ENCODE measurements around the gene FSTL4. TPM values are rescaled to one million over a fixed set of nuclear protein-coding genes. Genes with fewer than 3 reads are reported as not detected.

Gene FSTL4
- total and polyA plus RNA-seq, 12 donors: 0.01 to 0.42 (median 0.38) TPM; not detected in 6

DNA sequence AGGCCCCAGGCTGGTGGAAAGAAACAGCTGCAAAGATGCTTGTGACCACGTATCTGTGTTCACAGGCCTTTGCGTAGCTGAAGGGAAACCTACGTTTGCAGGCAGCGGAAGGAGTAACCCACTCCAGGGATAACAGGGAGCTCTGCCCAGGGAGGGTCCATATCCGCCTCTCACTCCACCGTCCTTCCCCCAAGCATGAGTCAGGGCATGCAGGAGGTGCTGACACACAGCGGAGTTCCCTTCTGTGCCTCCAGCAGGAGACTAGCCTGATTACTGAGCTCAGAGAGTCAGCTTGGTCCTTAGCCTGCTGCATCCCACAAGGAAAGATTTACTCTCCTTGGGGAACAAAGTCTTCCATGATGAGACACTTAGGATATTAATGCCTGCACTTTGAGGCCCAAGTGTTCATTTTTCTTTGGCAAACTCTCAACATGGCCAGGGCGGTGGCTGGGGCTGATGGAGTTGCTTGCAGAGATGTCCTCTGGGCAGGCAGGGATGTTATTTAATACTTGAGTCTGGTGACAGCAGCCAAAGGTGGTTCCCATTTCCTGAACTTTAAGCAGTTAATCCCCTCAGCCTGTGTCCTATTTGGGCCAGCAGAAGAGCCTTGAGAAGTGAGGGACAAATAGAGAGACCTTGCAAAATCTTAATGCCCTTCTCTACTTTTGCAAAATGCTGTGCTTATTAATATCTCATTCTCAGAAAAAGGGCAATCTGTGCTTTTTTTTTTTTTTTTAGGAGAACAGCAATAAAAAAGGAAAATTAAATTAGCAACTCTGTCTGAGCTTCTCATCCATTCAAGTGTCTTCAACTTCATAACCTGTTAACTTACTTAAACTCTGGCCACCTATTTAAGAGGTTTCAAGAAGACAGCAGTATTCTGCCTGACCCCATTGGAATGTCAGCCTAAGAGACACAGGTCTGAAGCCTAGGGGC, 338.4 kb downstream of the FSTL4 start:
- H3K27me3 ChIP-seq: no peaks in the 10 kb centered on the region
- intact Hi-C loops (cut with DNase I): no loop called here
- 63 to 65% methylated on average over 8 of the region's 8 CpGs for WGBS, 2 donors
- no peaks in the 10 kb centered on the region for H3K36me3 ChIP-seq
- DNase-seq: peak in 1 of 2 donors; percentile 10
- no peaks in the 10 kb centered on the region for H3K4me1 ChIP-seq
- no peaks in the 10 kb centered on the region for H3K9me3 ChIP-seq
- ATAC-seq: peak in 4 of 8 donors; percentile 40 to 53 (median 42)
- no peak overlapping the region for H3K27ac ChIP-seq
- H3K4me3 ChIP-seq: no peak overlapping the region
- TF ChIP-seq, protein P1, sequence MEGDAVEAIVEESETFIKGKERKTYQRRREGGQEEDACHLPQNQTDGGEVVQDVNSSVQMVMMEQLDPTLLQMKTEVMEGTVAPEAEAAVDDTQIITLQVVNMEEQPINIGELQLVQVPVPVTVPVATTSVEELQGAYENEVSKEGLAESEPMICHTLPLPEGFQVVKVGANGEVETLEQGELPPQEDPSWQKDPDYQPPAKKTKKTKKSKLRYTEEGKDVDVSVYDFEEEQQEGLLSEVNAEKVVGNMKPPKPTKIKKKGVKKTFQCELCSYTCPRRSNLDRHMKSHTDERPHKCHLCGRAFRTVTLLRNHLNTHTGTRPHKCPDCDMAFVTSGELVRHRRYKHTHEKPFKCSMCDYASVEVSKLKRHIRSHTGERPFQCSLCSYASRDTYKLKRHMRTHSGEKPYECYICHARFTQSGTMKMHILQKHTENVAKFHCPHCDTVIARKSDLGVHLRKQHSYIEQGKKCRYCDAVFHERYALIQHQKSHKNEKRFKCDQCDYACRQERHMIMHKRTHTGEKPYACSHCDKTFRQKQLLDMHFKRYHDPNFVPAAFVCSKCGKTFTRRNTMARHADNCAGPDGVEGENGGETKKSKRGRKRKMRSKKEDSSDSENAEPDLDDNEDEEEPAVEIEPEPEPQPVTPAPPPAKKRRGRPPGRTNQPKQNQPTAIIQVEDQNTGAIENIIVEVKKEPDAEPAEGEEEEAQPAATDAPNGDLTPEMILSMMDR (IDR thresholded peaks at IDR 0.05): no peak

DNA sequence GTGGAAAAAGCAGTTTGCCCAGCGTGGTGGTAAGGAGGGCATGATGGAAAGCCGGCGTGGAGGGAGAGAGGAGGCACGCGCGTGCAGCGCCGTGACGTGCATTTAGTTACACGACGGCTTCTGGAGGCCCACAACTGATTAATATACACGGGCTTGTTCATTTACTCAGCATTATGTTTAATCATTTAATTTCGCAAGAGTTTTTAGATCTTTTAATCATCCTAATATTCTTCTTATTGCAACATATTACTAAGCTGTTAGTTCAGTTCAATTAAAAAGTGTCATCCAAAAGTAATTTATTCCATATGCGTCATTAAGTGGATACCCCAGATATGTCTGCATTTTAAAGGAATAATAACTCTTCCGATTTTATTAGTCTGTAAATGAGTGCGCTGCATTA, 340.0 kb downstream of the FSTL4 start:
- WGBS, 2 donors: 91 to 95% methylated on average over 16 of the region's 16 CpGs
- no peaks in the 10 kb centered on the region for H3K9me3 ChIP-seq
- DNase-seq (no peak), ATAC-seq (no peak)
- H3K4me1 ChIP-seq: no peaks in the 10 kb centered on the region
- no peak overlapping the region for H3K4me3 ChIP-seq
- no peaks in the 10 kb centered on the region for H3K27me3 ChIP-seq
- H3K27ac ChIP-seq: no peak overlapping the region
- intact Hi-C loops (cut with DNase I): no loop called here
- TF ChIP-seq, protein P1 (IDR thresholded peaks at IDR 0.05): no peak
- H3K36me3 ChIP-seq: no peaks in the 10 kb centered on the region

DNA sequence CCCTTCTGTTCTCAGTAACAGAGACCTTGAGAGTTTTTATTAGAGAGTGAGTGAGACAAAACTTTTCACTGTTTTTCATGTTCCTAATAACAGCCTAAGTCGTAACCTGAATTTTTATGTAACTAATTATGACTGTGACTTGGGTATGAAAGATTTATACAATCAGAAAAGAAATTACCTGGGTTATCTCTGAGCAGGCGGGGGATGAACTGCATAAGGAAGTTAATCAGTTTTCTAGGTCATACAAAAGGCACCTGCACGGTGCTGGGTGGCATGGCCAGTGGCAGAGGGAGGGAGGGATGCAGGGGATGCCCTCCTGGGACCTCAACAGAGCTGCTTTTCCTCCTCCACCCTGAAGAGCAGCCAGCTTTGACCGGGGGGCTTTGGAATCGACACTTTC, 340.7 kb downstream of the FSTL4 start:
- Histone ChIP-seq H3K9me3 (no peaks in the 10 kb centered on the region), H3K4me3 (no peak overlapping the region), H3K27me3 (peaks cover 0 to 4% (median 0%) of the 10 kb centered on the region in 7 donors), H3K4me1 (no peaks in the 10 kb centered on the region), H3K27ac (no peak overlapping the region), H3K36me3 (no peaks in the 10 kb centered on the region)
- WGBS, 2 donors: 72 to 76% methylated on average over 5 of the region's 5 CpGs
- ATAC-seq (no peak), DNase-seq (no peak)
- intact Hi-C loops (cut with DNase I): no loop called here
- TF ChIP-seq, protein P1 (IDR thresholded peaks at IDR 0.05): no peak

DNA sequence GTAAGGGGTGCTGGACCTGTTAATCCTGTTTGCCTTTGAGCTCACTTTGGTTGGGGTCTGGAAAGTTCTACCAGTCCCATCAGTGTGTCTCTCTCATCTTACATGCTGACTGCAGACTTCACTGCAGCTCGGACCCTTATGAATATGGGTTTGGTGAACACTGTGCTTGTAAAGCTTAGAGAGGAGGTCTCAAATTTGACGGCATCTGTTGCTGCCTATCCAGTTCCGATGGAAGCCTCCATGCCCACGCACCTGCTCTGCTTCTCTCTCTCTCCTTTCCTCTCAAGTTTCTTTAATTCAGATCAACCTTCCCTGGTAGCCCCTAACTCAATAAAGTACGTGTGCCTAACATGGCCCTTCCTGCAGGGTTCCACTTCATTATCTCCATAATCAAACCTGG, 342.6 kb downstream of the FSTL4 start:
- Histone ChIP-seq H3K4me1 (no peaks in the 10 kb centered on the region), H3K9me3 (no peaks in the 10 kb centered on the region), H3K4me3 (no peak overlapping the region), H3K27ac (no peak overlapping the region), H3K27me3 (peaks cover 0 to 22% (median 0%) of the 10 kb centered on the region in 7 donors), H3K36me3 (no peaks in the 10 kb centered on the region)
- no peak for DNase-seq
- ATAC-seq: no peak
- intact Hi-C loops (cut with DNase I): no loop called here
- WGBS, 2 donors: 89 to 91% methylated on average over 5 of the region's 5 CpGs
- TF ChIP-seq, protein P1 (IDR thresholded peaks at IDR 0.05): no peak

Measured in heart right ventricle (tissue), 16 donors.